HEK293T (cell line): ENCODE results near the gene SAT1.

Experiments used
- CTCF ChIA-PET: fragments of 350-600 bp; formaldehyde crosslinking; extraction: SDS; loops from one replicate; lab custom pipeline; 2021; ENCODE audit warnings: antibody characterized with exemption, inconsistent platforms; lab: Yijun Ruan, JAX
- POLR2A ChIA-PET: fragments of 350-600 bp; formaldehyde crosslinking; extraction: SDS; loops from one replicate; lab custom pipeline; 2020; ENCODE audit warnings: antibody characterized with exemption, inconsistent platforms; lab: Yijun Ruan, JAX
- DNase-seq: peaks from one replicate; pipeline ENCODE4 v3.0.0; 2012; ENCODE audit warnings: mixed read lengths; ENCODE audit errors: extremely low spot score
- ARNT ChIP-seq: fragments of 450-650 bp; IDR thresholded peaks from 2 replicates; pipeline ENCODE4 v1.6.1; 2017; ENCODE audit warnings: mild to moderate bottlenecking
- BHLHE40 ChIP-seq: fragments of 450-650 bp; IDR thresholded peaks from 2 replicates; pipeline ENCODE4 v1.6.1; 2016; ENCODE audit warnings: mild to moderate bottlenecking, moderate library complexity, borderline replicate concordance
- CTBP1 ChIP-seq: fragments of 450-650 bp; IDR thresholded peaks from 2 replicates; pipeline ENCODE4 v1.6.1; 2016; ENCODE audit warnings: borderline replicate concordance
- ELF4 ChIP-seq: fragments of 450-650 bp; IDR thresholded peaks from 2 replicates; pipeline ENCODE4 v1.6.1; 2017; ENCODE audit warnings: antibody characterized with exemption
- FOXA1 ChIP-seq: fragments of 450-650 bp; IDR thresholded peaks from 2 replicates; pipeline ENCODE4 v1.6.1; 2016; ENCODE audit warnings: mild to moderate bottlenecking
- FOXK2 ChIP-seq: fragments of 450-650 bp; IDR thresholded peaks from 2 replicates; pipeline ENCODE4 v1.6.1; 2016; ENCODE audit warnings: mild to moderate bottlenecking
- FOXM1 ChIP-seq: fragments of 450-650 bp; IDR thresholded peaks from 2 replicates; pipeline ENCODE4 v1.6.1; 2017; ENCODE audit warnings: mild to moderate bottlenecking, borderline replicate concordance
- HDGF ChIP-seq: fragments of 450-650 bp; IDR thresholded peaks from 2 replicates; pipeline ENCODE4 v1.6.1; 2017; ENCODE audit warnings: antibody characterized with exemption, borderline replicate concordance
- L3MBTL2 ChIP-seq: fragments of 450-650 bp; conservative IDR thresholded peaks from 2 replicates; pipeline ENCODE4 v1.6.1; 2016; ENCODE audit warnings: mild to moderate bottlenecking
- LEF1 ChIP-seq: fragments of 450-650 bp; IDR thresholded peaks from 2 replicates; pipeline ENCODE4 v1.6.1; 2017; ENCODE audit warnings: mild to moderate bottlenecking, borderline replicate concordance
- NFRKB ChIP-seq: fragments of 450-650 bp; IDR thresholded peaks from 2 replicates; pipeline ENCODE4 v1.6.1; 2016; ENCODE audit warnings: mild to moderate bottlenecking, moderate library complexity
- PKNOX1 ChIP-seq: fragments of 450-650 bp; IDR thresholded peaks from 2 replicates; pipeline ENCODE4 v1.6.1; 2016
- SP1 ChIP-seq: fragments of 450-650 bp; IDR thresholded peaks from 2 replicates; pipeline ENCODE4 v1.6.1; 2017
- SUZ12 ChIP-seq: fragments of 450-650 bp; IDR thresholded peaks from 2 replicates; pipeline ENCODE4 v1.6.1; 2016; ENCODE audit warnings: mild to moderate bottlenecking
- TARDBP ChIP-seq: fragments of 450-650 bp; IDR thresholded peaks from 2 replicates; pipeline ENCODE4 v1.6.1; 2016
- ZNF384 ChIP-seq: fragments of 450-650 bp; IDR thresholded peaks from 2 replicates; pipeline ENCODE4 v1.6.1; 2016

SAT1 gene

GRCh38 chrX:23788946-23789345, 6.0 kb downstream of the SAT1 start:
- no peak for DNase-seq
- TF ChIP-seq FOXM1 (no peak), NFRKB (no peak), SP1 (no peak), HDGF (no peak)
- ChIA-PET POLR2A (no interaction called here), CTCF (interaction anchor here (1.0 kb wide), 1 partner anchor 113 kb away, joined by 3 read pairs; no protein-coding TSS in a partner anchor)

DNA sequence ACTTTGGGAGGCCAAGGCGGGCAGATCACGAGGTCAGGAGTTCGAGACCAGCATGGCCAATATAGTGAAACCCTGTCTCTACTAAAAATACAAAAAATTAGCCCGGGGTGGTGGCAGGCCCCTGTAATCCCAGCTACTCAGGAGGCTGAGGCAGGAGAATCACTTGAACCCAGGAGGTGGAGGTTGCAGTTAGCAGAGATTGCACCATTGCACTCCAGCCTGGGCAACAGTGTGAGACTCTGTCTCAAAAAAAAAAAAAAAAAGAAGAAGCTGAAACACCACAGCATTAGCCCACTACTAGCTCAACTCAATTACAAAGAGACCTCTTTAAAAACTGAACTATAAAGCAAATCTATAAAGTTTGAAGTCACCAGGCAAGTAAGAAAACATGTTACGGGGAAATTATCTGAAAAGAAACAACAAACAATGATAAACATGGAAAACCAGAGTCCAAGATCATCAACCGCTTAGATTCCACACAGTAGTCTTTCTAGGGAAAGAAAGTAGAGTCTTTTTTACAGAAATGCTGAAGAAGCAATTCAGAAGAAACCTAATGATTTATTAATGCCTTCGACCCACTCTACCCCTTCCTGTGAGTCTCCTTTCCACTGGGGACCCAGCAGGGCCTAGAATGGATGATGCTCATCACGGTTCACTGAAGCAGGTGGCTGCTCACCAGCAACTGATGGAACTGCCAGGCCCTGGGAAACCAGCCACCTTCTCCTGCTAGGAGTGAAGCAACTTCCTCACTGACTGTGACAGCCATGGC, 6.6 kb downstream of the SAT1 start:
- POLR2A ChIA-PET = no interaction called here
- TF ChIP-seq HDGF (no peak), ZNF384 (peak; percentile 70)
- DNase-seq = no peak
- CTCF ChIA-PET = interaction anchor here (1.0 to 1.2 kb wide), 2 partner anchors 9 to 113 kb away, joined by 3 read pairs; no protein-coding TSS in a partner anchor

GRCh38 chrX:23790155-23790497, 7.2 kb downstream of the SAT1 start:
- DNase-seq = no peak
- ChIA-PET CTCF (interaction anchor here (0.6 to 1.2 kb wide), 3 partner anchors 8 to 112 kb away, joined by 3 to 5 read pairs (median 3); no protein-coding TSS in a partner anchor), POLR2A (no interaction called here)
- TF ChIP-seq ZNF384 (peak; percentile 35; the same call in 1 of the 2 replicates), L3MBTL2 (no peak)

DNA sequence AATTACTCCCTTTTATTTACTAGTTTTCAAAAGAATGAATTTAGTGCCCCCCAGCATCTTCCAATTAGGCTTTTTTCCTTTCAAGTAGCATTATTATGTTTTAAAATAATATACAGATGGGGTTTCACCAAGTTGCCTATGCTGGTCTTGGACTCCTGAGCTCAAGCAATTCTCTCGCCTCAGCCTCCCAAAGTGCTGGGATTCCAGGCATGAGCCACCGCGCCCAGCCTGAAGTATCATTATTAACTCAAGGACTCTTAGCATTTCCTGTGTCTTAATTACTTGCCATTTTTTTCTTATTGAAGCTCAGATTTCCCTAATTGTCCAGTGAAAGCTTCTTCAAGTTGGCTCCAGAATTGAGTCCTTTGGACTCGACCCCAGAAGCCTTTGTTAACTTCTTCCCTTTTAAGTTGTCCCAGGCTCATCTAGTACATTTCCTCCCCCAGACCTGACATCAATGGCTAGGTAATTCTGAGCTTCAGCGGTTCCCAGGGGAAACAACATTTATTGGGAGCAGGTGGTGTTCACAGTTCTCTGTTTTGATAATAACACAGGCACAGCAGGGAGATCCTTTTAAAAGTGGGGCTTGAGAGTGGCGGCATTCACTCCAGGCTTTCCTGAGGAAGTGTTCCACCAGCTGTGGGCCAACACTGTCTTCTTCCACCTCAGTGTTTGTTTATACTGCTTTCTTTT, 10.0 kb downstream of the SAT1 start:
- ChIA-PET CTCF (interaction anchor here (0.6 to 1.1 kb wide), 2 partner anchors 14 to 1351 kb away, joined by 3 to 5 read pairs; no protein-coding TSS in a partner anchor), POLR2A (interaction anchor here (0.7 to 1.3 kb wide), 5 partner anchors 10 to 233 kb away, joined by 3 to 11 read pairs (median 4); partner anchors contain the start of gene SAT1)
- TF ChIP-seq FOXA1 = no peak
- TF ChIP-seq TARDBP = no peak
- no peak for TF ChIP-seq BHLHE40
- no peak for TF ChIP-seq LEF1
- TF ChIP-seq L3MBTL2 = no peak
- TF ChIP-seq PKNOX1 = no peak; the same call in 1 of the 2 replicates
- TF ChIP-seq ELF4 = no peak
- no peak for TF ChIP-seq SUZ12
- peak; percentile 83 for TF ChIP-seq CTBP1
- no peak for TF ChIP-seq ARNT
- TF ChIP-seq SP1 = no peak
- TF ChIP-seq ZNF384 = 0 out of 2 replicates have a peak, but pooled peaks have one; percentile 28
- no peak for TF ChIP-seq NFRKB
- no peak for TF ChIP-seq FOXK2
- no peak for TF ChIP-seq HDGF
- no peak for TF ChIP-seq FOXM1
- DNase-seq = no peak

DNA sequence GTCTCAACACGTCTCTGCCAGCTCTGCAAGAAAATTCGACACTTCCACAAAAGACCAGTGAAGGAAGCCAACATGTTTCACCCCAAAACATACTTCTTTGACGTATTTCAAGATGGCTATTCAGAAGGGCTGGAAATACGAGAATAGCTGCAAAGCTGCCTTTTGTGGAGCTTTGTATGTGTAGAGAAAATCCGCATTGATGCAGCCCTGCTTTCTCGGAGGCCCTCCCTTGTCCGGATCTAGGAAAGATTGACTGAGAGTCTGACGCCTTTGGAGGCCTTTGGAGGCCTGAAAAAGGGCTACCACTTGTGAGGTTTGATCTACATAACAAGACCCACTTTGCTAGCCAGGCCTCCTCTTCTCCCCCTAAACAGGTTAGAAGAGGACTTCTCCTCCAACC, 12.2 kb downstream of the SAT1 start:
- ChIA-PET POLR2A (interaction anchor here (1.1 kb wide), 1 partner anchor 12 kb away, joined by 3 read pairs; the partner anchor contains the start of gene SAT1), CTCF (no interaction called here)
- DNase-seq = no peak
- no peak for TF ChIP-seq HDGF
- TF ChIP-seq SUZ12 = no peak

DNA sequence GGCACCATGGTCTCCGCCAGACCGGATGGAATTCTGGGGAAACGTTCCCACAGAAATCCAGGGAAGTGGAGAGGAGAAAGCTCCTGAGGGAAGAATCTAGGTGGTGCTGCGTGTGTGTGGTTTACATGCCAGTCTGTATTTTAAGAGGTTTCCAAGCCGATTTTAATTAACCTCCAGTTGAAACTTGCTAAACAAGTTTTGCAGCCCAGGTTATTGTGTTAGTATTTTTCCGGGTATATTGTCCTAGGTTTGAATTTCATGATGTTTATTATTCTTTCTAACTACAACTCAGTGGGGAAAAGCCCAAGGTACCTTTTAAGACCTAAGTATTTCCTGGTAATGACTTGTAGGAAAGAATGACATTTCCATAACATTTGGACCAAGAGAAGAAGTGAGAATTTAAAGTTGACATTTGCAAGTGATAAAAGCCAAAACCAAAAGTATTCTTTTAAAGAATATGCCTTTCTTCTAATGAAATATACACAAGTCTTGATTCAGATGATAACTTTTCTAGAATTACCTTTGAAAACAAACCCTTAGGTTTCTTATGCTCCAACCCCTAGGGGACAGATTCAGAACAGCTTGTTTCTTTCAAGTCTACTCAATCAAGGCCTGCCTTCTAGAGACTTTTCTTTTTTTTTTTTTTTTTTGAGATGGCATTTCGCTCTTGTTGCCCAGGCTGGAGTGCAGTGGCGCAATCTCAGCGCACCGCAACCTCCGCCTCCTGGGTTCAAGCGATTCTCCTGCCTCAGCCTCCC, 14.6 kb downstream of the SAT1 start:
- DNase-seq = no peak
- ChIA-PET CTCF (interaction anchor here (0.6 to 1.8 kb wide), 3 partner anchors 10 to 243 kb away, joined by 3 to 7 read pairs (median 5); no protein-coding TSS in a partner anchor), POLR2A (interaction anchor here (1.4 kb wide), 1 partner anchor 15 kb away, joined by 8 read pairs; the partner anchor contains the start of gene SAT1)
- TF ChIP-seq HDGF (no peak), LEF1 (no peak), FOXA1 (no peak), ZNF384 (peak; percentile 85), FOXK2 (no peak), CTBP1 (peak; percentile 89)

DNA sequence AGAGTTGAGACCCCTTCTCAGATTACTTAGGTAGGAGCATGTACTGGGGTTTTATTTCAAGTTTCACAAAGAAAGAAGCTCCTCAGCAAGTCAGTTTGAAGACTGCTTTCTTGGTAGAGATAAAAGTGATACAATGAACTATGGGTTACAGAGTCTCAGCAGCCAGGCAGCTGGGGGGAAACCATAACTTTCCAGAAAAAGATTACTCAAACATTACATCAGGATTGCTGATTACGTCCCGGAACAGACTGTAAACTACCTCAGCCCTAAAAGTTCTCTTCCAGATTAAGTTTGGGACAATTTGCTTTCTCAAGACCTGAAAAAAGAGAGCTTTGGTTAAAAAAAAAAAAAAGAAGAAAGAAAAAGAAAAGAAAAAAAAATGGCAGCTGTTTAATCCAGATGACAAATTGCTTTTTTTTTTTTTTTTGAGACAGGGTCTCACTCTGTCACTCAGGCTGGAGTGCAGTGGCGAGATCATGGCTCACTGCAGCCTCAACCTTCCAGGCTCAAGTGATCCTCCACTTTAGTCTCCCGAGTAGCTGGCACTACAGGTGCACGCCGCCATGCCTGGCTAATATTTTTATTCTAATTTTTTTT, 16.6 kb downstream of the SAT1 start:
- TF ChIP-seq ELF4 (no peak), NFRKB (no peak), L3MBTL2 (no peak), FOXA1 (no peak), ARNT (no peak), LEF1 (no peak), BHLHE40 (no peak), SUZ12 (no peak), FOXM1 (no peak), TARDBP (no peak), ZNF384 (peak; percentile 89), CTBP1 (no peak), SP1 (no peak), HDGF (no peak), PKNOX1 (peak; percentile 87), FOXK2 (no peak)
- DNase-seq = no peak
- ChIA-PET POLR2A (interaction anchor here (1.3 kb wide), 2 partner anchors 16 to 101 kb away, joined by 6 to 10 read pairs; partner anchors contain the start of gene SAT1), CTCF (interaction anchor here (0.8 to 1.6 kb wide), 4 partner anchors 17 to 255 kb away, joined by 3 to 5 read pairs (median 4); partner anchors contain the start of gene EIF2S3)
